Measurements from ENCODE around the gene TYW5.

DNA sequence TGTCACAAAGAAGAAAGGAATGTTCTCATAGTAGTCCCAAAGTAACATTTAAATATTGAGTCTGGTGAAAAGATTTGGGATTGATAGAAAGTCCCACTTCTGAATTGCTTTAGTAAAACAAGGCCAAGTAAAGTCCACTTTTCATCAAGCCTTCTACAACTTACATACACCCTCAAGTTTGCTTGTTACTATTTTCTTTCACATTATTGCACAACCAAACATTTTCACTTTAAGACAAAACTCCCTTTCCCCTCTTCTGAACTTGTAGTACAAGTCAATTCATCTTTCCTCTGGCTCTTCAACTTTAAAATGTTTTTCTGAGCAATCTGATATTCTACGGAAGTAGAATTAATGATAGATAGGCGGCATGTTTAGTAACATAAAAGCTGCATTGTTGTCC, 11.1 kb upstream of the TYW5 start:
- TF ChIP-seq, protein P1, sequence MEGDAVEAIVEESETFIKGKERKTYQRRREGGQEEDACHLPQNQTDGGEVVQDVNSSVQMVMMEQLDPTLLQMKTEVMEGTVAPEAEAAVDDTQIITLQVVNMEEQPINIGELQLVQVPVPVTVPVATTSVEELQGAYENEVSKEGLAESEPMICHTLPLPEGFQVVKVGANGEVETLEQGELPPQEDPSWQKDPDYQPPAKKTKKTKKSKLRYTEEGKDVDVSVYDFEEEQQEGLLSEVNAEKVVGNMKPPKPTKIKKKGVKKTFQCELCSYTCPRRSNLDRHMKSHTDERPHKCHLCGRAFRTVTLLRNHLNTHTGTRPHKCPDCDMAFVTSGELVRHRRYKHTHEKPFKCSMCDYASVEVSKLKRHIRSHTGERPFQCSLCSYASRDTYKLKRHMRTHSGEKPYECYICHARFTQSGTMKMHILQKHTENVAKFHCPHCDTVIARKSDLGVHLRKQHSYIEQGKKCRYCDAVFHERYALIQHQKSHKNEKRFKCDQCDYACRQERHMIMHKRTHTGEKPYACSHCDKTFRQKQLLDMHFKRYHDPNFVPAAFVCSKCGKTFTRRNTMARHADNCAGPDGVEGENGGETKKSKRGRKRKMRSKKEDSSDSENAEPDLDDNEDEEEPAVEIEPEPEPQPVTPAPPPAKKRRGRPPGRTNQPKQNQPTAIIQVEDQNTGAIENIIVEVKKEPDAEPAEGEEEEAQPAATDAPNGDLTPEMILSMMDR (conservative IDR thresholded peaks at IDR 0.05 in 1 of 2, IDR thresholded peaks at IDR 0.05 in 1 of 2; ENCODE audit: low read depth in 1 of 2, low read length in 2 of 2): no peak
- no peak for TF ChIP-seq EZH2 (IDR thresholded peaks at IDR 0.05; ENCODE audit: low read length, missing control alignments)

Measured in fibroblast of lung (primary cell).